GM19023 (cell line): ENCODE measurements around the gene TRIM43B.
"Not testable (repeated sequence)": the region's sequence is repeated elsewhere in the genome, so short reads cannot be mapped to it uniquely, and the experiment has no call there.

ENCODE experiments used
- ATAC-seq: cut with Tn5 transposase; IDR thresholded peaks from one replicate; pipeline ENCODE4 v1.9.1; 2021; ENCODE audit warnings: mild to moderate bottlenecking, moderate library complexity; ENCODE audit not compliant: unreplicated experiment

TRIM43B gene

GRCh38 chr2:95434507-95435076 lies 50.0 kb downstream of the TRIM43B start:
- not testable (repeated sequence) for ATAC-seq

GRCh38 chr2:95433973-95434372 lies 50.6 kb downstream of the TRIM43B start:
- ATAC-seq = not testable (repeated sequence)

- not testable (repeated sequence) for ATAC-seq
Measured at GRCh38 chr2:95433373-95433772, 51.2 kb downstream of the TRIM43B start.

- not testable (repeated sequence) for ATAC-seq
Measured at GRCh38 chr2:95429748-95430467, 54.6 kb downstream of the TRIM43B start.

- not testable (repeated sequence) for ATAC-seq
Measured at GRCh38 chr2:95427196-95427867, 57.2 kb downstream of the TRIM43B start.
